Measurements from ENCODE around the gene LRRC27.
A peak's percentile ranks its signal among the peaks of the same experiment; 100 is the strongest.

LRRC27 gene

GRCh38 chr10:132392811-132393694 lies 61.1 kb downstream of the LRRC27 start:
- DNase-seq = no peak

DNA sequence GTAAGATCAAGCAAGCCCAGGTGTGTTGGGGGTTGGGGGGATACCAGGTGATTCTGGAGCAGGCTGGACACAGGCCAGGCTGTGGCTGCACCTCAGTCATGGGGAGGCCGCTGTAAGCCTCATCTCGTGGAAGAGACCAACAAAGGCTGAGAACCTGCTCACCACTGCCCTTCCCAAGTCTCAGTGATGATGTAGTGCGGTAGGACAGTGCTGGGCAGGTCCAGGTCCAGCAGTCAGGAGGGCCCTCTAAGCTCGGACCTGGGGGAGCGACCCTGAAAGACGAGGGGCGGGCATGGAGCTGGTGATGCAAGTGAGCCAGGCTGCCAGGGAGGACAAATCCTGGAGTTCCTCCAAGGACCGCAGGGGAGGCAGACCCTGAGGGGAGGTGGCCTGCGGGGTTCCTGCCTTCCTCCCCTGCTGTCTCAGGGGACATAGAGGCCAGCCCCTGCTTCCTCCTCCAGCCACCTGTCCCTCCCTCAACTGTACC lies 61.7 kb downstream of the LRRC27 start:
- no peak for DNase-seq

GRCh38 chr10:132394201-132394811 lies 62.3 kb downstream of the LRRC27 start:
- DNase-seq = no peak

DNA sequence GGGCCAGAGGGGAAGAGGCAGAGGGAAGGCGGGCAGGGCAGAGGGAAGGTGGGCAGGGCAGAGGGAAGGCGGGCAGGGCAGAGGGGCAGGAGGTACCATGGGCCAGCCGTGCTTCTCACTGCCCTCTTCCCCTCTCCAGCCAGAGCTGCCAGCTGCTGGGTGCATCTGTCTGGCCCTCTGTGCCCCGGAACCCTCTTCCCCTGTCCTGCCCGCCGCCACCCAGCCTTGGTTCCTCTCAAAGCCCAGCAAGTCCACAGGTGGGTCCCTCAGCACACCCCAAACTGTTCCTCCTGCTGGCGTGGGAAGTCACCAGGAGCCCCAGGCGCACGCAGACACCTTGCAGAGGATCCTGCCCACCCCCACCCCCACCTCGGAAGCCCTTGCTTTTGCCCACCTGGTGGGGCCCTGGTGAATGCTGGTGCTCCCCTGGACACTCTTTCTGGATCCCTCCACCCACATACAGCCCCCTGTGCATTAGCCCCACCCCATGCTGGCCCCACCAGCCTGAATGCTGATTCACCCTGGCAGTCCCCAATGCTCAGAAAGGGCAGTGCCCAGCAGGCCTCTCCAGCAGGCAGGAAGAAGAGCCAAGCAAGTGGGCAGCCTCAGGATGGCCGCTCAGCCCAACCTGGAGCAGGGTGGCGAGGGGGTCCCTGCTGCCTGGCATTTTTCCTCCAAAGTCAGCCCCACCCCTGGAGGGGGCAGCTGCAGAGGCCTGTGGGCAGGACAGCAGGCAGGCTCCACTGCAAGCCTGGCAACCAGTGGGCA lies 63.1 kb downstream of the LRRC27 start:
- no peak for DNase-seq

- no peak for DNase-seq
These were observed 63.9 kb downstream of the LRRC27 start for GRCh38 chr10:132395704-132396493.

DNA sequence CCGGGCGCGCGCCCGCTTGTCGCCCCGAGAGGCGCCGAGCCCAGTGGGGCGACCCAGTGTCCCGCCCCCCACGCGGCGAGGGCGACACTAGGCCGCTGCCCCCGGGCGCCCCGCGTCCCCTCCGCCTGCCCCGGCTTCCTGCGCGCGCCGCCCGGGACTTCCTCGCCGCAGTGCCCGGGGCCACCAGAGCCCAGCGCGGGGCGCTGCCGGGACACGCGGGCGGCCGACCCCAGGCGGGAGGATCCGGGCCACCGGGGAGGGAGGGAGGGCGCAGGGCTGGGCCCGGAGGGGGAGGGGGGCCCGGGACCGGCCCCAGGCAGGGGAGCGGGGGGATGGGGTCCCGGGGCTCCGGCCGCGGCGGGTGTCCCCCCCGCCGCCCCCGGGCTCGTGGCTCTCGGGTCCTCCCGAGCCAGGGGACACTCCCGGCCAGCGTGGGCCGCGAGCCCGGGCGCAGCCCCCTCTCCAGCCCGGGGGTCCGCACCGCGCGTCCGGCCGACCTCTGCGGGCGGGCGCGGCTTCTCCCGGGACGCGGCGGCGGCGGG lies 64.6 kb downstream of the LRRC27 start:
- DNase-seq = peak; percentile 45

GRCh38 chr10:132397036-132397541 lies 65.1 kb downstream of the LRRC27 start, which contains the start of gene PWWP2B:
TSS of gene PWWP2B (plus strand) at chr10:132397200. CDS start at chr10:132397227, 27 bp downstream.
- peak; percentile 28 for DNase-seq

DNA sequence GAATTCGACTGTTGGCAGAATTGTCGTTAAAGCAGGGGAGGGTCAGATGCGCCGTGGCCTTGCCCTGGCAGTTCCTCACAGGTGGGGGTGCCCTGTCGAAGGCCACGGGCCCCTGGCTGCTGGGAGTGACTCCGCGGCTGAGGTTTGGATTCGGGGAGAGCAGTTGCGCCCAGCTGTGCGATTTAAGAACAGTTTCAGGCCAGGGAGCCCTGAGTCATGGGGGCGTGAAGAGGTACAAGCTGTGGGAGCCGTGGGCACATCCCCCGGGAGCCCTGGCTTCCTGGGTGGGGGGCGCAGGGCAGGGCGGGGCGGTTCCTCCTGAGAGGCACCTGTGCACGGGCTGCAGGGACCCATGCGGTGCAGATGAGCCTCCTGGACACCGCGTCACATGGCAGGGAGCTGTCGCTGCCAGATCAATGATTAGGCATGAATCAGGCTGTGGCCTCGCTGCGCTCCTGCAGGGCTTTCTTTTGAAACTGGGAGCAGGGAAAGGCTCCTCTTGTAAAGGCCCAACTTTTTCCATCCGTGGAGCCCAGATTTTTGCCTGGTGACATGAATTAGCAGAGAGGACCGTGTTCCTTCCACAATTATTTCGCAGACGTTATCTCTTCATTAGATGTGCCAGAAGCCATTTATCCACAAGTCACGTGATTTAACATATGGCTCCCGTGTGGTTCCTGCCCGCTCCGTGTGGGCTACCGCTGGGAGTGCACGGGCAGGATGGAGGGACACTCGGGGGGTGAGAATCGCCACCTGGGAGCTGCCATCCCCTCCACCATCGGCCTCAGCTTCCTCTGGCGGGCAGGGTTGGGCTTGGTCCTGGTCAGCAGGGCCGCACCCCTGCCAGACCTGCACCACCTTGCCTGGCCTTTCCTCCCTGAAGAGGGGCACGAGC lies 65.9 kb downstream of the LRRC27 start:
- peak; percentile 41 for DNase-seq

DNA sequence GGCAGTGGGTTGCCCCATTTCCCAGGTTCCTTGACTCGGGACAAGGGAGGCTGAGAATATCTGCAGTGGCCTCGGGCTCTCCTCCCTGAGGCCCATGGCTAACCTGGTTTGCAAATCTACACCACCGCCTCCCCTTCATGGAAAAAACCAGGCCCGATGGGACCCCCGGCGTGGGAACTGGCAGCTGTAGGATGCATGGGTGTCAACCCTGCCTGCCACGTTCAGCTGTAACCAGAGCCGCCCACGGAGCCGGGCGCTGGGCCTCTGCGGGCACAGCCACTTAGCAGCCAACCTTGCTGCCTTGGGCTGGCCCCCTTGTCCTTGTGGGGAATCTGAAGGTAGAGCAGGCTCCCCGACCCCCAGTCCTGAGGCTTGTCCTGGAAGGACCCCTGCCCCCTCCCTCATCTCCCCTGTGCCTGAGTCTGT lies 66.6 kb downstream of the LRRC27 start:
- no peak for DNase-seq

GRCh38 chr10:132399117-132400035 lies 67.4 kb downstream of the LRRC27 start:
- DNase-seq = no peak

GRCh38 chr10:132400041-132400546 lies 68.1 kb downstream of the LRRC27 start:
- no peak for DNase-seq

DNA sequence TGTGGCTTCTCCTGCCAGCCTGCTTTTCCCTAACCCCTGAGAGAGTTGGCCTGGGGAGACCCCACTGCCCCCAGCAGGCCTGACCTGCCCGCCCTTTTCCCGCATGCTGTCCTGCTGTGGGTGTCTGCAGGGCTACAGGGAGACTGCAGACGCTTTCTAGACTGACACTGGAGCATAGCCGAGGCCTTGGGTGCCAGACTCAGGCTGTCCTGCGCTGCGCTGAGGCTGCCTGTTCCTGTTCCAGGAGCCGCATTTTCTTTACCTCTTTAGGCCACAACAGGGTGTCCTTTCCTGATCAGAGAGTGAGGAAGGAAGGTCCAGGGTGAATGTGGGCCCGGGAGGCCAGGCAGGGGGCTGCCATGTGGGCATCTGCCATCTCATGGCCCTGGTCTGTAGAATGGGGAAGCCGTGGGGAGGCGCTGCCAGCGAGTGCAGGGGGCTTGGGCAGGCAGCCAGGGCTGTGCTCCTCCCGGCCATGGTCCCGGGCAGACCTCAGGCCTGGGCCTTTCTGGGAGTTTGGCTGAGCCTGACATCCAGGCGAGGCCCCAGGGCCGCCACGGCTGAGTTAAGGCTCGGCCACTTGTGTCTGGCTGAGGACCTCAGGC lies 68.7 kb downstream of the LRRC27 start:
- no peak for DNase-seq

- no peak for DNase-seq
These were observed 69.6 kb downstream of the LRRC27 start for GRCh38 chr10:132401401-132402118.

- no peak for DNase-seq
These were observed 70.8 kb downstream of the LRRC27 start for GRCh38 chr10:132402781-132403241.

DNA sequence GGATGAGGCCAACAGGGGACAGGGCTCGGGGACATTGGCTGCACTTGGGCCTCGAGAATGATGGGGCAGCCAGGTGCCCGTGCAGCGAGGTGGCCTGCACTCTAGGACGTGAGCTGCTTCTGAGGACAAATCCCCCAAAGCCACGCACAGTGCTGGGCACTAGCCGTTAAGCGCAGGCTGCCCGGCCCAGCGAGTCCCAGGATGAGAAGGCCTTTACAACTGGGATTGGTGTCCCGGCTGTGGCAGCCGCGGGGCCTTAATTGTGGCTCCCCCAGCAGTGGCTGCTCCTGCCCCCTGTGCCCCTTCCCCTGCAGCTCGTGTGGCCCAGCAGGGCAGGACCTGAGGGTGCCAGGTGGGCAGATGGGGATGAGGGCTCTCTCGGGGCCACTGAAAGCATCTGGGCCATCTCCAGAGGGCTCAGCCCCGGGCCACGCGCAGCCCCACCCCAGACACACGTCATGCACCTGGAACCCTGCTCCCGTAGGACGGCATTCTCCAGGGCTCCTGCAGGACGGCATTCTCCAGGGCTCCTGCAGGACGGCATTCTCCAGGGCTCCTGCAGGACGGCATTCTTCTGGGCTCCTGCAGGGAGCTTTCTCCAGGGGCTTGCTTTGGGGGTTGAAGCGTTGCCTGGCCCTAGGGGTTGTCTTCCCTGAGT lies 71.6 kb downstream of the LRRC27 start:
- DNase-seq = no peak

DNA sequence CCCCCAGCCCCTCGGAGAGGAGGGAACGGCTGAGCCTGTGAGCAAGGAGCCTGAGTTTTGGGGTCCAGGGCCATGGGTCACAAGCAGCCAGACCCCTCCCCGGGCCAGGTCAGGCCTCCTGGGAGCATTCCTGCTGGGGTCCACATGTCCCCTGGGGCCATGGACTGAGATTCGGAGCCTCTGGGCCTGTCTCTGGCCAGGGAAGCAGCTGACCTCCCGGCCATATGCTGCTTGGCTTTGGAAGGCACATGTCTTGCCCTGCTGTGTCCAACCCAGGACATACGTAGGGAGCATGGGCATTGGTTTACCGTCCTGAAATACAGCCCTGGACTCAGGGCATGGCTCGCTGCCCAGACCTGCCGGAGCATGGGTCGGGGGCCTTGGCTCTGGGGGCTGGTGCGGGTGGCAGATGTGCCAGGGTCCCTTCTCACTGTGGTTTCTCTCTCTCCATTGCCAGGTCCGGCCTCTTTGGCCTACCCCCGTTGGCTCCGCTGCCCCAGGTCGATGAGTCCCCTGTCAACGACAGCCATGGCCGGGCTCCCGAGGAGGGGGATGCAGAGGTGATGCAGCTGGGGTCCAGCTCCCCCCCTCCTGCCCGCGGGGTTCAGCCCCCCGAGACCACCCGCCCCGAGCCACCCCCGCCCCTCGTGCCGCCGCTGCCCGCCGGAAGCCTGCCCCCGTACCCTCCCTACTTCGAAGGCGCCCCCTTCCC lies 72.3 kb downstream of the LRRC27 start:
- DNase-seq = no peak

- DNase-seq = no peak
These were observed 73.0 kb downstream of the LRRC27 start for GRCh38 chr10:132404911-132405462.

Data from fibroblast of skin of right quadriceps (primary cell).